HG03097 (cell line): ENCODE data around the gene MATR3.

Experiments
- ATAC-seq: cut with Tn5 transposase; IDR thresholded peaks from one replicate; pipeline ENCODE4 v1.9.1; 2021; ENCODE audit not compliant: unreplicated experiment, low FRiP score

Gene MATR3

DNA sequence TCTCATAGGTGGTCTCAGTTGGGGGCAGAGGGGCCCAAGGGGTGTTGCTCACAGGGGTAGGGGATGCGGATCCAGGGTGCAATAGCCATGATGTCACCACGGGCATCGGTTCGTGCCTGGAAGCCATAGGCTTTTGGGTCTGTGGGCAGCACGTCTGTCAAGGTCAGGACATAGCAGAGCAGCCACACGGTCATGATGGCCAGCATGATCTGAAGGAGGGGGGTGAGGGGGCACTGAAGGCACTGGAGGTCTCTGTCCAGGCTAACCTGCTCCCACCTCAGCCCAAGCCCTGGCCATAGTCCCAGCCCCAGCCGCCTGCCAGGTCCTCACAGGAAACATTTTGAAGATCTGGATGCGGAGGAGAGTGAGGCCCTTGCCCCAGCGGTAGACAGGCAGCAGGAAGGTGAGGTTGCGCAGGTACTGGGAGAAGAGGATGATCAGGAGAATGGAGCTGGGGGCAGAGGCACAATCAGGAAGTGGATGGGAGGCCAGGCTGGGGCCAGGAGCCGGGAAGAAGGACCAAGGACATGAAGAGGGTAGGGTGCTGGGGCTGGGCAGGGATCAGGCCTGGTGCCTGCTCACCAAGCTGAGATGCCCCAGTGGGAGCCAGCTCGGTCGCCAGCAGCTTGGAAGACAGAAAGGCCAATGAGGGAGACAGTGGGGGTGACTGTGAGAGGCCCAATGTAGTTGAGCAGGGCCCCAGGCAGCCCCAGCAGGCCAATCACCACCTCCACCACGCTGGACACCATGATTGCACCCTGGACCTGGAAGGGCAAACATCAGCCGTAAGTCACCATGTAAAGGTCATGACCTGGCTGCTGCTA is 86.3 kb downstream of the MATR3 start:
- ATAC-seq = no peak
